HG02973 (cell line): ENCODE measurements around the gene KCTD16.

Experiments
- ATAC-seq: cut with Tn5 transposase; IDR thresholded peaks from one replicate; pipeline ENCODE4 v1.9.1; 2021; ENCODE audit warnings: moderate library complexity; ENCODE audit not compliant: unreplicated experiment

Gene KCTD16

DNA sequence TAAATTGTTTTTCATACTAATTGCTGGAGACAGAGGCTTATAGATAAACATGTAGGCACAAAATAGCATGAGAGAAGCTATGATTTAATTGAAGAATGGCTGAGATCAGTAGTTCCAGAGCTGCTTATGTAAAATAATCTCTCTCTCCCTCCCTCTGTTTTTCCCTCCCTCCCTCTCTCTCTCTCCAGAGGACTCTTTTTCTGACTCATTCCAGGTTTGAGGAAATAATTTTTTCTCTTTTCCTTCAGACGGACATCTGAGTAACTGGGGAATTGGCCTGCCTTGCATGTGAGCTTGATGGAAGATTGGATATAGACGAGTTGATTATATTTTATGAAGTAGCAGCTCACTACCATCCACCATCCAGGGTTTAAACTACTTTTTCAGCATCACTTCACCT lies 35.5 kb downstream of the KCTD16 start:
- no peak for ATAC-seq

DNA sequence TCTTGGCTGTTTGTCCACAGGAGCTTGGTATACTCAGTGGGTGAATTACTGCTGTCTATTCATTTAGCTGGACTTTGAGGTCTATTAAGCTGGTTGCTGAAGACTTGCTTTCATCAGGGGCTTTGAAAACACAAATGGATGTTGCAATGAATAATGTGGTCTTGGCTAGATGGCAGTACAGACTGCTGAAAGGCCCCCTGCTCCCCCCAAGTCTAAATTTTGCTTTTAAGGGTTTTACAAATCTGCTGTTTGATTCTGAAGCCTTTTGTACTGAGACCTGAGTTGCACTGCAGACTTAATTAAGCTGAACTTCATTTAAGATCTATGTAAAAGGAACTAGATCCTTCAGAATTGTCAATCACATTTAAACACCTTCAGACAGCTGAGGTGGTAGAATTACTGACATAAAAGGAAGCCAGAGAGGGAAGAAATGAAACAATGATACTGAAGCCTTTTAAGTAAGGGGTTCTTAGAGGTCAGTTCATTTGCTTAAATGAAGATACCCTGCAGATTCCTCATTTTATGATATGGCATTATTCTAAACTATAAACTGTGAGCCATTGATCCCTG lies 37.3 kb downstream of the KCTD16 start:
- ATAC-seq: no peak

DNA sequence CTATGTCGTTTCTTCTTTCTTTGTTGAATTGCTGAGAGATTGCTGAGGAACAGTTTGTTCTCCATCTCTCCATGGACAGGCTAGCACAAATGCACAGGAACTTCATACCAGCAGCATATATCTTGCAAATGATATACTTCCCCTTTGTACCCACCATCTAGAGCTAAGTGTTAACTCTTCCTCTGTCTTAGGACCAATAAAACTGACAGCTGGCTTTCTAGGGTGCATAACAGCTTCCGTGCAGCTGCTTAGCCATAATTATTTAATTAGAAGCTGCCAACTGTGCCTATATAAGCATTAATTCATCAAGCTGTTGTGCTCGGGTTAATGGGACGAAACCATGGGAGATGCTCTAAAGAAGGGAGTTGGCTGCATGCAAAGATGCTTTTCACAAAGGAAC lies 38.7 kb downstream of the KCTD16 start:
- ATAC-seq: no peak

DNA sequence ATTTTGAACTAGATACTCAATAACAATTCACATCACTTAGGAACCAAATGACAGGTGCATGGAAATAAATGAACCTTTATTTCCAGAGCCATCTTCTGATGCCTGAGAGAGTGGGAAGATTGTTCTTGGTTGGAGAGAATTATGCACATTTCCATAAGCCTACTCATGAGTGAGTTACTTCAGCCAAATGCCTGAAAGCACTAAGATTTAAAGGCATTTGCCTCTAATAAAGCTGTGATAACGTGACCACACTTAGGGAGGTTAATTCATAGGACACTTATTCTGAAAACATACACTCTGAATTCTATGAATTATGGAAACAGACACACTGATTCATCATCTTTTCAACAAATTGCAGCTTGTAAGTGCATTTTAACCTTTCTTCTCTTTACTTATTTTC lies 40.0 kb downstream of the KCTD16 start:
- no peak for ATAC-seq

DNA sequence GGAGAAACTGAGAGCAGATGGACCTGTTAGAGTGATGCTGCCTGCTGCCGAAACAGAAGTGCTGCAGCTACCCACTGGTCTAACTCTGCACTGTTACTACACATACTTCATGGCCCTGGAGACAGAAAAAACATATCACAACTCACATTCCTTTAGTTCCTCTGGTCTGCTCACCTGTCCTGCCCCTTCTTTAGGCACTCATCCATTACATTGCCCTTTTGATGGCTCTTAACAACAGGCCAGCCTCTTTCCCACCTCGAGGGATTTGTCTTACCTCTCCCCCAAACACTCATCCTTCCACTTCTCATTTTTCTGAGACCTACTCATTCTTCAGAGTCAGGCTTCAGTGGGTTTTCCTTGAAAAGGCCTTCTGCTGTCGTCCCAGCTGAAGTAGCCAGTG lies 49.2 kb downstream of the KCTD16 start:
- no peak for ATAC-seq

DNA sequence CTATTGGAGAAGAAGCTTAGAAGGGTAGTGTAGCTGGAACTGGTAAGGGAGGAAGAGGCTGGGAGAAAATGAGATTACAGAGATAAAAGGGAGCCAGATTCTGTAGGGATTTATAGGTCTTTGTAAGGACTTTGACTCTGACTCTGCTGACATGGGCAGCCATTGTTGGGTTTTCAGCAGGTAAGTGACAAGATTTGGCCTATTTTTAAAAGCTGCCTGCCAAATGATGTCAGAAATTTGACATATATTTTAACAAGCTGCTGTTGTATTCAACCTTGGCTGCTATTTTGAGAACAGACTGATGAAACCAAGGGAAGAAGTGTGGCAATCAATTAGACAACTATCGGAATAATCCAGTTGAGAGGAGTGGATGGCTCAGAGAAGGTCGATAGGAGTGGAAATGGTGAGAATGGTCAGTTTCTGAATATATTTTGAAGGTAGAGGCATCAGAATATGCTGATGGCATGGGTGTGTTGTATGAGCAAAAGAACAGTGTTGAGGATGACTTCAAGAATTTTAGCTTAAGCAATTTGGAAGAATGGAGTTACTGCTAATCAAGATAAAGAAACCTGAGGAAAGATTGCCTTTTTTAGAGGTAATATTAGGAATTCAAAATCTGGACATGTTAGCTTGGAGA lies 56.8 kb downstream of the KCTD16 start:
- no peak for ATAC-seq

DNA sequence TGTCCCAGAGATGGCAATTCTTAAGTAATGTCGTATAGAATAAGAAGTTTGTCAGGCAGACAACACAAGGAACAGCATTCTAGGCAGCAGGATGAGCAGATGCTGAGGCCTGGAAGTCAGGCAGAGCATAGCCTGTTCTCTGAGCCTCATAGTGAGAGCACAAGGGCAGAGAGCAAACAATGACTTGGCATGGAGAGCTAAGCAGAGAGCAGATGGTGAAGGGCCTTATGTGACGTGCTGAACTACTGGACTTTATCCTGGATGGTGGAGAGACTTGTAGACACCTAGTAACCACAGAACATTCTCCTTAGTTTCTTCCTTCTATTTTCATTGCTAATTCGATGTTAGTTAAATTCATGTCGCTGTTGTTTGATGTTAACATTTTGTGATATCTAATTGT lies 60.1 kb downstream of the KCTD16 start:
- no peak for ATAC-seq

DNA sequence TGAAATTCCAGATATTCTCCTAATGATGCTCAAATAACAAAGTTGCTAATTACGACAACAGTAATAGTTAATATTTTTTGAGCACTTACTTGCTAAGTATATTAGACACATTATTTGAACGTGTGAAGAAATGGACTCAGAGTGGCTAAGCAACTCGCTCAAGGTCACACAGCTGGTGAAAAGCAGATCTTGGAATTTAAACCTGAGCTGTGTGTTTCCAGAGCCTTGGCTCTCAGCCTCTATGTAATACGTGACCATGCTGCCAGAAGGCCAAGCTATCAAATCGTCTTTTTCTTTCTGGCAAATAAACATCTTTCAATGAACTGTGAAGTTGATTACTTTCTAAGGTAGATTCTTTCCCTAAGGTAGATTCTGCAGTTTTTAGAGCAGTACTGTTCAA lies 61.6 kb downstream of the KCTD16 start:
- no peak for ATAC-seq

DNA sequence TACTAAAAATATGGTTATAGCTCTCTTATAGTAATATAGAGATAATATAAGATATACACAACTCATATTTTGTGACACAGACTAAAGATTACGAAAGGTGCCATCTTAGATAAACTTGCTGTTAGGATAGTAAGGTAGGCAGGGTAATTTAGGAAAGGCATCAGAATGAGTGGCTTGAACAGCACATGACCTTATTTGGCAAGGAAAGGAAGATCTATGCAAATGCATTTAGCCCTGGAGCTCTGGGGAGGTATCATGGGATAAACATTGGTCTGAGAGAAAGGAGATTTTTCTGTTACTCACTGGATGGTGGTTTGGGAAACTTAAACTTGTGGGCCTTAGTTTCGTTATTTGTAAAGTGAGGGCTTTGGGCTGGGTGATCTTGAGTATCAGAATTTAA lies 65.8 kb downstream of the KCTD16 start:
- no peak for ATAC-seq

DNA sequence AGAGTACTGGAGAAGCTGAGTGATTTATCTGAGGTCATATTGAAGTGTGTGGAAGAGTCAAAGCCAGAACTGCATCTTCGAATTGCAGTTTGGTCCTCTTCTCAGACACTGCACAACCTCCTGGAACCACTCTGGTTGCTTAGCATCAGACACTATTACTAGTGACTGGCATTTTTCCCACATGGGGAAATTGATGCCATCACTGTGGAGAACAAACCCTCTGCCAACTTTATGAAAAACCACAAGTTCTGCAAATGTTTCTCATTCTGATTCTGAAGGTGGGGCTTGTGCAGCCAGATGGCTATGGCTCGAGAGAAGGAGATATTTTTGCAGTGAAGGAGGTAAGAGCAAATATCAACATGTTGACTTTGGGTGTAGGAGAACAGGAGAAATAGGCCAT lies 67.2 kb downstream of the KCTD16 start:
- ATAC-seq: no peak

DNA sequence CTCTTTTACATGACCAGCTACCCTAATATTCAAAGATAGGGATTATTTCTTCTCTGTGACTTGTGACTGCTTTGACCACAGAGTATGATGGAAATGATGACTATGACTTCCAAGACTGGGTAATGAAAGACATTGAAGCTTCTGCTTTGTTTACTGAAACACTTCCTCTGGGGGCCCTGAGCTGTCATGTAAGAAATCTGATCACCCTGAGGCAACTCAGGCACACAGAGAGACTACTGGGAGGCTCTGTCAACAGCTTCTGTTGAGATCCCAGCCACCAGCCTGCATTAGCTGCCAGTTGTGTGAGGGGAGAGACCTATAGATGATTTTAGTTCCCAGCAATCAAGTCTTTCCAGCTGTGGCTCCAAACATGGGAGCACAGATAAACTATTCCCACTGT lies 76.5 kb downstream of the KCTD16 start:
- no peak for ATAC-seq

DNA sequence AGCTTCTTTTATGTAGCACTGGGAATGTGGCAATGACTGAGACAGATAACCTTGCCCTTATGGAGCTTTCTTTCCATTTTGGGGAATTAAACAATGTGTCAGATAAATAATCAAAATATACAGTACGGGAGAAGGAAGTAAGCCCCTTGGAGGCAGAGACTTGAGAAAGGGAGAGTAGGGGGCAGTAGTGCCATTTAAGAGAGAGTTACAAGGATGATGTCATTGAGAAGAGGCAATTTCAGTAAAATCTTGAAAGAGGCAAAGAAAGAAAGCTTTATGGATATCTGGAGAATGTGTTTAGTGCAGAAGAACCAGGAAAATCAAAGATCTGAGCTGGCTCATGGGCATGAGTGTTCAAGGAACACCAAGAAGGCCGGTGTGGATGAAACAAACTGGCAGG lies 77.3 kb downstream of the KCTD16 start:
- no peak for ATAC-seq

DNA sequence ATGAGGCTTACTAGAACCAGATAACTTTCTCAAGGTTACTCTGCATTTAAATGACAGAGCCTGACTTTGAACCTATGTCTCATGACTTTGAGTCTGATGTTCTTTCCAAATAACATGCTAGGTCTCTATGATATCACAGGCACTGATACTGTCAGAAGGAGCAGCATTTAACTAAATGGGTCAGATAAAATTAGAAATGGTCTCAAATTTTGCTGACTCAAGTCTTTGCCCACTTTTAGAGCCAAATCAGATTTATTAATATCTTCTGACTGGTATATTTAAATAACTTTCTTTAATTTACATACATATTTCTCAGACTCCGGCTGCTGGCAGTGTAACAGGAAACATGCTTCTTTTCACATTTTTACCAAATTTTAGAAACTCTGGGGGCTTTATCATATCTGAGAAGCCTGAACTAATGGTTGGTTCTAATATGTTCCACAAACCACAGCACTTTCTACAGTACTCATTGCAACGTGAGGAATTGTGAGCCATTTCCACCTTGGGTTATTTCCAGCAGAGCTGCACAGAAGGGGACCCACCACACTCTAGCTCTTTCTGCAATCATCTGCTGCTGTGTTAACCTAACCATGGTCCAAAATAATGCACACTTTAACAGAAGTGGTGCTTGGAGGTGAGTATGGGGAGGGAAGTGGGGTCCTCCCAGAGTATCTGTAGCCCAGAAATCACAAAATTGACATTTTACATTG lies 79.2 kb downstream of the KCTD16 start:
- no peak for ATAC-seq

DNA sequence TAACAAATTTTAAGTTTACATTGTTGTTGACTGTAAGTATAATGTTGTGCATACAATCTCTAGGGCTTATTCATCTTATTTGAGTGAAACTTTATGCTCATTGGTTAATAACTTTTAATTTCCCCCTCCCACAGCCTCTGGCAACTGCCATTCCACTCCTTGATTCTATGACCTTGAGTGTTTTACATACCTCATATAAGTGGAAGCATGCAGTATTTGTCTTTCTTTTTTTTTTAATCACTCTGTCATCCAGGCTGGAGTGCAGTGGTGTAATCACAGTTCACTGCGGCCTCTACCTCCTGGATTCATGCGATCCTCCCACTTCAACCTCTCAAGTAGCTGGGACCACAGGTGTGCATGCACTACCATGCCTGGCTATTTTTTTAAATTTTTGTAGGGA lies 83.9 kb downstream of the KCTD16 start:
- no peak for ATAC-seq

DNA sequence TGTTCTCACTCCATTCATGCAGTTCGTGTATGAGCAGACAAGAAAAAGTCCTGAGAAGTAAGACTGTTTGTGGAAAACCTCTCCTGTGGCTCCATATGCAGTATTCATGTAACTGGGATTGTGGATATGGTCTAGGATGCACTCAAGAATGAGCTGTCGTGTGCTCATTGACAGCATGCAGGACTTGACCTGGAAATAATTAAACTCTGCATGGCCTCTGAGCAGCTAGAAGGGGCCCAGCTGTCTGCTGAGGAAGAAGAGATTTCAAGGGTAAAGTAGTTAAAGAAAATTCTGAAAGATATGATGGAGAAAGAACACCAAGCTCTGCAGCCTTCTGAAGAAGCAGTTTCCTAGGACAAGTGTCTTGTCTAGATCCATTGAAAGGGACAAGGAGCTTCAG lies 89.4 kb downstream of the KCTD16 start:
- no peak for ATAC-seq

DNA sequence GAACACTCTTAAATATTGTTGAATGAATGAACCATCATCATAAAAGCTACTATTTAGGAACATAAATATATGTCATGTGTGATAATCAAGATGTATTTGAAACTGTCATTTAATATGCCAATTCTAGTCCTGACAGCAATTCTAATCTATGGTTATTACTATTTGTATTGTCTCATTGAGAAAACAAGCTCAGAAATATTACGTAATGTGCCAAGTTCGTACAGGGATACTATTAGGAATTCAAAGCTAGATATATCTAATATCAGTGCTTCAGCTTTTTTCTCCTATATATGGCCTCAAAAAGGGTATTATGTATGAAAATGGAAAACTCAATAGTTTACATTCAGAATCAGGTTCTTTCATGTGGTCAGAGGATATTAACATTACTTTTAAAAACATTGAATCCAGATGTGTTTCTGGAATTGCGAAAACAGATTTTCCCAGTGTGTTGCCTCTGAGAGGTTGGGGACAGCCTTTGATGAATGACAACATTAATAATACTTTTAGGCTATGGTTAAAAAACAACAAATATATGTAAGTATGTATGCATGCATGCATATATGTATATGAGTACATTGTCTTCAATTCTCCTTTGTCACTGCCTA lies 95.1 kb downstream of the KCTD16 start:
- ATAC-seq: no peak

DNA sequence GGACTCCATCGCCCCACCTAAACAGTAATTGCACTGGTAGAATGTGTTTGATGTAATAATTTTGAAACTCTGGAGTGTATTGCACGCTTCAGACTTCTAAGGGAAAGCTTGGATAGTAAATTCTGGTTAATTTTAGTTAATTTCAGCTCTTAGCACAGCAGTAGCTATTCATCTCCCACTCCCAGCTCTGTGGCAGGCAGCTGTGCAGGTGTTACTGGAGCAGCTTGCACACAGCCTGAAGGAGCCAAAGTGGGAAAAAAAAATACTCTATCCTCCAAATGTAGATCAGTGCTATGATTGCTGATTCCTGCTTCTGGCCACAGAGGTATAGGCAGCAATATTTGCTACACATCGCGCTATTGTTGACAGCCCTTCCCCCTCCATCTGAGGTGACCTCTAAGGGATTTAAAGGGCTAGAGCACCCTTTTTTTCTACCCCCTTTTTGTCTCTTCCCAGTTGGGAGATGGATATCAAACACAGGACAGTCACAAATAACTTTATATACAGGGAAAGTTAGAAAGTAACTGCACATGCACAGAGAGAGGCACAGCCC lies 97.4 kb downstream of the KCTD16 start:
- no peak for ATAC-seq

DNA sequence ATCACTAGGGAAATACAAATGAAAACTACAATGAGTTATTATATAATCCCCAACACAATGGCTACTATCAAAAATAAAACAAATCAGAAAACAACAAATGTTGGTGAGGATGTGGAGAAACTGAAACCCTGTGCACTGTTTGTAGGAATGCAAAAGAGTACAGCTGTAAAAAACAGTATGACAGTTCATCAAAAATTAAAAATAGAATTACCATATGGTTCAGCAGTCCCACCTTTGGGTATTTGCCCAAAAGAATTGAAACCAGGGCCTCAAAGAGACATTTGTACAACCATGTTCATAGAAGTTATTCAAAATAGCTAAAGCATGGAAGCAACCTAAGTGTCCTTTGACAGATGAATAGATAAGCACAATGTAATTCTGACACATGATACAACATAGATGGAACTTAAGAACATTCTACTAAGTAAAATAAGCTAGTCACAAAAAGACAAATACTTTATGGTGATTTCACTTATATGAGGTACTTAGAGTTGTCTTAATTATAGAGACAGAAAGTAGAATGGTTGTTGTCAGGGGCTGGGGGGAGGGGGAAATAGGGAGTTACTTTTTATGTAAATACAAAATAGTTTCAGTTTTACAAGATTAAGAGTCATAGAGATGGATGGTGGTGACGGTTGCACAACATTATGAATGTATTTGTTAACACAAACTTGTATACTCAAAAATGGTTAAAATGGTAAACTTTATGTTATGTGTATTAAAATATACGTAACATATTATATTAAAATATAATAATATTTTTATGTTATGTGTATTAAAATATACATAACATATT lies 102.8 kb downstream of the KCTD16 start:
- ATAC-seq: no peak

DNA sequence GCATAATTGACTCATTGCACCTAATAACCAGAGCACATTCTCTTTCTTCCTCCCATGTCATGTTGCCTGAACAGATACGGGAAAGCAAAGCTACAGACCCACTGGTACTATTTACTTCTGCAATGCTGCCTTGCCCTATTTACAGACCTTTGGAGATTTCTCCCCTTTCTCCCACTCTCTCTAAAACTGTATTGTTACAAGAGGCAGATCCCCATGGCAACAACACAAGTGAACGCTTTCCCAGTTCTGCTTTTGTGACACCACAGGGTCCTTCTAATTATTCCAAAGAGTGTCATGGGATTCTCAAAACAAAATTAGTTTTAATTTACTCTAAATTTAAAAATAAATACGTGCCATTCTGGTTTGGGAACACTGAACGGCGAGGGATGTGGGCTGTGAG lies 104.7 kb downstream of the KCTD16 start:
- no peak for ATAC-seq

DNA sequence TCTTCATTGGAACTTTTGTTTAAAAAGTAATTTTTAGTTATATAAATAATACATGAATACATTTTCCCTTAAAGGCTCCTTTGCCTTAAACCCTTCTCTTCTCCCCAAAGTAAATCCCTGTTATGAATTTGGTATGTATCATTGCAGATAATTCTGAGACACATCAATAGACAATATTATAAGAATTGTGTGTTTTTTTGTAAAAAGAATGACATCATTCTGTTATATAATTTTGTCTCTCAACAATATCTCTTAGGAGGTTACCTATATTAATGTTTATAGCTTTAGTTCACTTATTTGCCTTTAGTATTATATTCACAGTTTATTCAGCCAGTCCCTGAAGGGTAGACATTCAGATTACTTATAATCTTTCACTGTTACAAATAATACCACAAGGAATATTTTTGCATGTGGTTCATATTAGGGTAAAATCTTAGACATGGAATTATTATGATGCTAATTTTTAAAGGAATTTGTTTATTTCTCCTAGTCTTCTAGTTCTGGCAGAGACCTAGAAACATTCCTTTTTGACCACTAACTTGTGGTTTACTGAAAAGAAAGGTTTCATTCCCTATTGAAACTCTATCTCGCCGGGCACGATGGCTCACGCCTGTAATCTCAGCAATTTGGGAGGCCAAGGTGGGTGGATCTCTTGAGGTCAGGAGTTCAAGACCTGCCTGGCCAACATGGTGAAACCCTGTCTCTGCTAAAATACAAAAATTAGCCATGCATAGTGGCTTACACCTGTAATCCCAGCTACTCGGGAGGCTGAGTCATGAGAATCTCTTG lies 105.6 kb downstream of the KCTD16 start:
- no peak for ATAC-seq
